ENCODE data around the gene TRANK1.

Gene TRANK1

GRCh38 chr3:36909181-36909580, 35.7 kb downstream of the TRANK1 start:
- Histone ChIP-seq H3K4me3 (ENCODE audit: low read depth, low read length) (no peak overlapping the region), H3K27ac (ENCODE audit: extremely low read depth, low read depth, low read length) (no peak overlapping the region), H3K4me1 (ENCODE audit: control insufficient read depth, insufficient read depth, low read length) (no peaks in the 10 kb centered on the region), H3K36me3 (ENCODE audit: control insufficient read depth in 2 of 2, insufficient read depth in 1 of 2, low read length in 2 of 2) (no peaks in the 10 kb centered on the region), H3K9me3 (ENCODE audit: control insufficient read depth, insufficient read depth, low read depth, low read length) (no peaks in the 10 kb centered on the region)
- ChIA-PET CTCF (interaction anchor here (0.6 kb wide), 1 partner anchor 16 kb away, joined by 4 read pairs; no protein-coding TSS in a partner anchor), POLR2A (no interaction called here)
- TF ChIP-seq ZNF280D (tag by site-specific recombination; IDR thresholded peaks at IDR 0.05) (no peak), ZFP69B (tag by site-specific recombination; IDR thresholded peaks at IDR 0.05) (no peak), ZNF596 (tag by site-specific recombination; IDR thresholded peaks at IDR 0.05) (no peak), ELK4 (IDR thresholded peaks at IDR 0.05; ENCODE audit: borderline replicate concordance, low read depth, low read length) (no peak), ZNF239 (tag by site-specific recombination; IDR thresholded peaks at IDR 0.05) (no peak), PRDM4 (tag by site-specific recombination; IDR thresholded peaks at IDR 0.05) (no peak), ZNF112 (tag by site-specific recombination; IDR thresholded peaks at IDR 0.05) (no peak), ZNF777 (tag by site-specific recombination; IDR thresholded peaks at IDR 0.05; ENCODE audit: borderline replicate concordance) (no peak), ZNF138 (tag by site-specific recombination; IDR thresholded peaks at IDR 0.05; ENCODE audit: borderline replicate concordance) (no peak), PRDM6 (tag by site-specific recombination; IDR thresholded peaks at IDR 0.05) (no peak)

GRCh38 chr3:36908647-36909180, 36.1 kb downstream of the TRANK1 start:
- Histone ChIP-seq H3K4me1 (ENCODE audit: control insufficient read depth, insufficient read depth, low read length) (no peaks in the 10 kb centered on the region), H3K27ac (ENCODE audit: extremely low read depth, low read depth, low read length) (no peak overlapping the region), H3K9me3 (ENCODE audit: control insufficient read depth, insufficient read depth, low read depth, low read length) (no peaks in the 10 kb centered on the region), H3K36me3 (ENCODE audit: control insufficient read depth in 2 of 2, insufficient read depth in 1 of 2, low read length in 2 of 2) (no peaks in the 10 kb centered on the region), H3K4me3 (ENCODE audit: low read depth, low read length) (no peak overlapping the region)
- ChIA-PET POLR2A (no interaction called here), CTCF (no interaction called here)
- TF ChIP-seq KLF1 (tag by site-specific recombination; IDR thresholded peaks at IDR 0.05) (no peak), CTCF (tag by site-specific recombination; IDR thresholded peaks at IDR 0.05) (no peak), ZNF133 (tag by site-specific recombination; IDR thresholded peaks at IDR 0.05) (no peak), ZNF184 (tag by site-specific recombination; IDR thresholded peaks at IDR 0.05) (no peak), ZNF169 (tag by site-specific recombination; IDR thresholded peaks at IDR 0.05) (no peak), ZFP41 (tag by site-specific recombination; IDR thresholded peaks at IDR 0.05; ENCODE audit: borderline replicate concordance) (no peak), GLI4 (tag by site-specific recombination; IDR thresholded peaks at IDR 0.05) (no peak), ZBTB48 (tag by site-specific recombination; IDR thresholded peaks at IDR 0.05) (no peak), PRDM1 (tag by site-specific recombination; IDR thresholded peaks at IDR 0.05) (no peak), ZNF335 (tag by site-specific recombination; conservative IDR thresholded peaks at IDR 0.05) (no peak), ZNF501 (tag by site-specific recombination; IDR thresholded peaks at IDR 0.05) (no peak), REPIN1 (tag by site-specific recombination; IDR thresholded peaks at IDR 0.05; ENCODE audit: low read depth) (no peak), ZNF221 (tag by site-specific recombination; IDR thresholded peaks at IDR 0.05; ENCODE audit: borderline replicate concordance) (no peak)

Data from HEK293 (cell line).